A172 (cell line): Measurements from ENCODE around the gene CRK. TPM values are rescaled to one million over a fixed set of nuclear protein-coding genes. Genes with fewer than 3 reads are reported as not detected.
"Not testable (repeated sequence)": the region's sequence is repeated elsewhere in the genome, so short reads cannot be mapped to it uniquely, and the experiment has no call there.

Experiments
- DNase-seq: peaks from one replicate; pipeline ENCODE4 v3.0.0-alpha.2; 2015; ENCODE audit warnings: low spot score
- total RNA-seq: library from RNA; depleted of rRNA; stranded (reverse); fragments of >200 nt; shearing (Covaris generic); gene quantifications from 2 replicates; pipeline ENCODE4 v1.2.3, GENCODE V29; 2014

Gene CRK
- total RNA-seq, 1 experiment from 2014 or later = 84.2 TPM

DNA sequence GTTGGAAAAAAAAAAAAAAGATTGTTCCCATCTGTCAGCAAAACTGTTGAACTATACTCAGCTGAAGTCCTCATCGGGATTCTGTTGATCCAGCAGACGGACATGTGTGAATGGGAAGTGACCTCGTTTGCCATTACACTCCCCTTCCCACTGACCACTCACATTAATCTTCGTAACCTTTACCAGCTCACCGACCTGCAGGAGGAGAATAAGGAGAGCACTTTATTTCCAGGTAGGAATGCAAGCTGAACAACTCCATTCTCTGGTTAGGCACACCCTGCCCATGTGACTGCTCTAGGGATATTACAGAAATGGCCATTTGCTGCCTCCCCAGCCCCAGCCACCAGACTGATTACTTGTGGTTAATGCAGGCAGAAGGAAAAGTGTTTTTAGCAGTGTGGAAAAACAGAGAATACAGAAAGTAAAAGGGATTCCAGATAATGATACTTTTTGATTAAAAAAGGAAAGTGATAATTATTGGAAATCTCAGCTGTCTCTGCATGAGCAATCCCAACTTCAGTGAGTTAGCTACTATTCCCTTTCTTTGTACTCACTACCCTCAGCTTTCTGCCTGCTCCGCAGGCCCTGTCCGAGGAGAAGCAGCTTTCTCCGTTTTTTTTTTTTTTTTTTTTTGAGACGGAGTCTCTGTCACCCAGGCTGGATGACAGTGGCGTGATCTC, 32.4 kb downstream of the CRK start:
- peak; percentile 33 for DNase-seq

DNA sequence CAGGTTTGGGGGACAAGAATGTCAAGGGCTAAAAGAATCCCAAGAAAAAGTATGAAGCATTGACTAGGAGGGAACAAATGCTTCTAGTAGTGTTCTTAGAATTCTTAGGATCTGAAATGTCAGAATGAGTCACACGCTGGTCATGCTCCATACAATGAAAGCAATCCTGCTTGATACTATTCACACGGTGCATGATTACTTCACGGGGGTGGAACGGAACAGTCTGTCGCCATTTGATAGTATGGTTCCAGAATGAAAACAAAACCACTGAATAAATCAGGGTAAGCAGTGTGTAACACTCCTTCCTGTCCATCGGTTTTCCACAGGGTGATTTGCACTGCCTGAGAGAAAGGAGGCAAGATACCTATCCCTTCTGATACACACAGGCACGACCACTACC, 33.1 kb downstream of the CRK start:
- DNase-seq = peak; percentile 95

DNA sequence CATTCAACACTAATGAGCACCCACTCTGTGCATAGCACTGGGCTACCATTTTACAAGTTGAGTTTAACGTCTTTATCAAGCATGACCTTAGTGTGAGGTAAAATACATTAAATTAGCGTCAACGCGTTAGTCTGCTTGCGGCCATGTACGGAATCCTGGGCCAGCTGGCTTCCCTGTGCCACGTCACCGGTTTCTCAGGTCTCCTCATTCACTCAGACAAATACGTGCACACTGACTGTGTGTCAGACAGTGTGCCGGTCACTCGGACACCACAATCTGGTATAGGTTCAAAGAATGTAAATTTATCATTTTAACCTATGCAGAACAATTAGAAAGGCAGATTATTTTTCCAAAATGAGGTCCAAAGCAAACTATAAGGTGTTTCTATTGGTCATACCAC, 34.6 kb downstream of the CRK start:
- no peak for DNase-seq

DNA sequence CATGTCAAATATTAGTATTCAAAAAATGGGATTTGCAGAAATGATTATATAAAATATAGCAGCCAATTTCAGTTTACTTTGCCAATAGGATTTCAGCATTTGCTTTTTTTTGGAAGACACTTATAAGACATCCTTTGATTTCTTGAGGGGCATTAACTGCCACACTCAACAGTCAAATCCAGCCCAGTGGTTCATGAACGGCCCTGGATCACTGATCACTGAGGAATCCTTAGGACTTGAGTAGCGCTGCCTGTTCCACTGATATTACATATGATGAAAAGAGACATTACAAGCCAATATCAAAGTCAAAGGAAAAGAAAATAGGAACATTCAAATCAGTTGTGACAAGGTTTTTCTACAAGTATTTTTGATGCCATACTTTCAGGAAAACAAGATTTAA, 35.1 kb downstream of the CRK start:
- DNase-seq = no peak

DNA sequence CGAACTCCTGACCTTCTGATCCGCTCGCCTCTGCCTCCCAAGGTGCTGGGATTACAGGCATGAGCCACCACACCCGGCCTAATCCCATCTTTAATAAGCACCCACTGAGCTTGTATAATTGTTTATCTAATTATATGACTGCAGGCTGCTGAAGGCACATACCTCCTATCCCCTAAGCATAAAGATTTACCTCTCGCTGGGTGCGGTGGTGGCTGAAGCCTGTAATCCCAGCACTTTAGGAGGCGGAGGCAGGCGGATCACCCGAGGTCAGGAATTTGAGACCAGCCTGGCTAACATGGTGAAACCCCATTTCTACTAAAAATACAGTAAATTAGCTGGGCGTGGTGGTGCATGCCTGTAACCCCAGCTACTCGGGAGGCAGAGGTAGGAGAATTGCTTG, 35.9 kb downstream of the CRK start:
- no peak for DNase-seq

DNA sequence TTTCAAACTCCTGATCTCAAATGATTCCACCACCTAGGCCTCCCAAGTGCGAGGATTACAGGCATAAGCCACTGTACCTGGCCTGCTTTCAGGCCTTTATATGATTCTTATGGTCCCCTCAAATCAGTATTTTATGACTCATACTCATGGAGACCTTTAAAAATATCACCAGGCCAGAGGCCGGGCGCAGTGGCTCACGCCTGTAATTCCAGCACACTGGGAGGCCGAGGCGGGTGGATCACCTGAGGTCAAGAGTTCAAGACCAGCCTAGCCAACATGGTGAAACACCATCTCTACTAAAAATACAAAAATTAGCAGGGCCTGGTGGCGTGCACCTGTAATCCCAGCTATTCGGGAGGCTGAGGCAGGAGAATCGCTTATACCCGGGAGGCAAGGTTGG, 37.6 kb downstream of the CRK start:
- not testable (repeated sequence) for DNase-seq

DNA sequence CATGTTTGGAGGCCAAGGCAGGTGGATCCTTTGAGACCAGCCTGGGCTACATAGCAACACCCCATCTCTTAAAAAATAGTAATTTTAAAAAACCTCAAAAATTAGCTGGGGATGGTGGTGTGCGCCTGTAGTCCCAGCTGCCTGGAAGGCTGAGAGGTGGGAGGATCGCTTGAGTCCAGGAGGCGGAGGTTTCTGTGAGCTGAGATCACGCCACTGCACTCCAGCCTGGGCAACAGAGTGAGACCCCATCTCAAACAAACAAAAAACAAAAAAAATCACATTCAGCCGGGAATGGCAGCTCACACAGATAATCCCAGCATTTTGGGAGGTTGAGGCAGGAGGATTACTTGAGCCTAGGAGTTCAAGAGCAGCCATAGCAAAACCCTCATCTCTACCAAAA, 39.6 kb downstream of the CRK start:
- no peak for DNase-seq

DNA sequence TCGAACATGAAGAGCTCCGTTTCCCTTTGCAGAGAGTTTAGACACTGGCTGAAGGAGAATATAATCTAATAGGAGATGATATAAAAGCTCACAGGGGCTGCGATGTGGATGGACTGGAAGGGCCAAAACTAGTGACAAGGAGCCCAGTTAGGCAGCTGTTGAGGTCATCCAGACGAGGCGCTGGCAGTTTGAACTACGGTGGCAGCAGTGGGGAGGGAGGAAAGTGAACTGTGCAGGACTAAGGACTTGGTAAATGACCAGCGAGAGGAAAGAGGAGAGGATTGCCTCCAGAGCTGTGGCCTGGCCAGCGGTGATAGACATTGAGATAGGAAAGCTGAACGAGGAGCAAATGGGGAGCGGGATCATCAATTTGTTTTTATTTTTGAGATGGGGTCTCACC, 41.4 kb downstream of the CRK start:
- DNase-seq = no peak

DNA sequence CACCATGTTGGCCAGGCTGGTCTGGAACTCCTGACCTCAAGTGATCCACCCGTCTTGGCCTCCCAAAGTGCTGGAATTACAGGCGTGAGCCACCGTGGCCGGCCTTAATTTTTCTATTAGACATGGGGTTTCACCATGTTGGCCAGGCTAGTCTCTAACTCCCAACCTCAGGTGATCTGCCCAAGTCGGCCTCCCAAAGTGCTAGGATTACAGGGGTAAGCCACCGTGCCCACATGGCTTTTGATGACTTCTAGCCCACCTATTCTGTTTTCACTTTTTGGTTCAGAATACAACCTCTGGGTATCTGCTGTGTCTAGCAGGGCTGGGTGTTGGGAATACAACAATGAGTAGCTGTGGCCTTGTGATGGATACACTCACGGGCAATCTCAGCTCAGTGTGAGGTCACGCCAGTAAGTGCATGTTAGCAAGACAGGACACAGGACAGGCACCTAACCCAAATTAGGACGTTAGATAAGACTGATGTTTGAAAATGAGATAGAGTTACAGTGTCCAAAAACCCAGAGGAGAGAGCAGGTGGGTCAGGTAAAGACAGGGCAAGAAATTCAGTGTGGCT, 41.9 kb downstream of the CRK start:
- no peak for DNase-seq

DNA sequence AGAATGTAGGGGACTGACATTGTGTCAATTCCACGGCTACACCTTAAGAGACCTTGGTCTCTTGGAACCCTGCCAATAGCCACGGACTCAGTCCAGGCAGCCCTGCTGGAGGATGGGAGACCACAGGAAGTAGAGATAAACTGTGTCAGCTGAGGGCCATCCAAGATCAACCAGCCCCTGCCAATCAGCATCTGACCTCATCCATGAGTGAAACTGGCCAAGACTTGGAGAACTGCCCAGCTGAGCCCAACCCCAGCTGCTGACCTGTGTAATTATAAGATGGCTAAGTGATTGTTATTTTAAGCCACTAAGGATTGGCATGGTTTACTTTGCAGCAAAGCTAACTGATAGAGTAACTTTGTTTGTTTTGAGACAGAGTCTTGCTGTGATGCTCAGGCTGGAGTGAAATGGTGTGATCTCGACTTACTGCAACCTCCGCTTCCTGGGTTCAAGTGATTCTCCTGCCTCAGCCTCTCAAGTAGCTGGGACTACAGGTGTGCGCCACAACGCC, 42.7 kb downstream of the CRK start:
- peak; percentile 96 for DNase-seq

DNA sequence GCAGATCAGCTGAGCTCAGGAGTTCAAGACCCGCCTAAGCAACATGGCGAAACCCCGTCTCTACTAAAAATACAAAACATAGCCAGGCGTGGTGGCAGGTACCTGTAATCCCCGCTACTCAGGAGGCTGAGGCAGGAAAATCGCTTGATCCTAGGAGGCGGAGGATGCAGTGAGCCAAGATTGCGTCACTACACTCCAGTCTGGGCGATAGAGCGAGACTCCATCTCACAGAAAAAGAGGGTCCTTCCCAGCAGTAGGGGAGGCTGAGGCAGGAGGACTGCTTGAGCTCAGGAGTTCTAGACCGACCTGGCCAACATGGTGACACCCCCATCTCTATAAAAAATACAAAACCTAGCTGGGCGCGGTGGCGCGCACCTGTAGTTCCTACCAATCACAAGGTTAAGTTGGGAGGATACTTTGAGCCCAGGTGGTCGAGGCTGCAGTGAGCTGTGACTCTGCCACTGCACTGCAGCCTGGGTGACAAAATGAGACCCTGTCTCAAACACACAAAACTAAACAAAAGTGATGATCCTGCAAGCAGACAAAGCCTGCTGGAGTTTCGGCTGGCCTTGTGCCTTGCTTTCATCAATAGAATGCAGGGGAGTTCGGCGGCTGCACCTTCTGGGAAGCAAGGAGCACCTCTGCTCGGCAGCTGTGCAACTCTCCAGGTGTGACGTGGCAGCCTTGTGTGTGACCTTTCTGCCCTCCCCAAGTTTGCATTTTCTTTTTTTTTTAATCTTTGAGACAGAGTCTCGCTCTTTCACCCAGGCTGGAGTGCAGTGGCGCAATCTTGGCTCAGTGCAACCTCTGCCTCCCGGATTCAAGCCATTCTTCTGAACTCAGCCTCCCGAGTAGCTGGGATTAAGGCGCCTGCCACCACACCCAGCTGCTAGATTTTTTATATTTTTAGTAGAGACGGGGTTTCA, 43.6 kb downstream of the CRK start:
- no peak for DNase-seq

DNA sequence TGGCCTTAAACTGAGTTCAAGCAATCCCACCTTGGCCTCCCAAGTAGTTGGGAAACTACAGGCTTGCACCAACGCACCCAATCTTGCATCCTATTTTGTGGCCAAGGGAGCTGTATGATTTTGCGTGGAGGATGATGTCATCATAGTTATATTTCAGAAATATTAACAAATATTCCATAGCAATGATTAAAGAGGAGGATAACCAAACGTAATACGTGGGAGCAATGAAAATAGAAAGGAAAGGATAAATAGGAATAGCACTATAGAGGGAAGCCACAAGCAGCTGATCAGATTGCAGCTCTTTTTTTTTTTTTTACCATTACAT, 53.8 kb downstream of the CRK start:
- DNase-seq = no peak

DNA sequence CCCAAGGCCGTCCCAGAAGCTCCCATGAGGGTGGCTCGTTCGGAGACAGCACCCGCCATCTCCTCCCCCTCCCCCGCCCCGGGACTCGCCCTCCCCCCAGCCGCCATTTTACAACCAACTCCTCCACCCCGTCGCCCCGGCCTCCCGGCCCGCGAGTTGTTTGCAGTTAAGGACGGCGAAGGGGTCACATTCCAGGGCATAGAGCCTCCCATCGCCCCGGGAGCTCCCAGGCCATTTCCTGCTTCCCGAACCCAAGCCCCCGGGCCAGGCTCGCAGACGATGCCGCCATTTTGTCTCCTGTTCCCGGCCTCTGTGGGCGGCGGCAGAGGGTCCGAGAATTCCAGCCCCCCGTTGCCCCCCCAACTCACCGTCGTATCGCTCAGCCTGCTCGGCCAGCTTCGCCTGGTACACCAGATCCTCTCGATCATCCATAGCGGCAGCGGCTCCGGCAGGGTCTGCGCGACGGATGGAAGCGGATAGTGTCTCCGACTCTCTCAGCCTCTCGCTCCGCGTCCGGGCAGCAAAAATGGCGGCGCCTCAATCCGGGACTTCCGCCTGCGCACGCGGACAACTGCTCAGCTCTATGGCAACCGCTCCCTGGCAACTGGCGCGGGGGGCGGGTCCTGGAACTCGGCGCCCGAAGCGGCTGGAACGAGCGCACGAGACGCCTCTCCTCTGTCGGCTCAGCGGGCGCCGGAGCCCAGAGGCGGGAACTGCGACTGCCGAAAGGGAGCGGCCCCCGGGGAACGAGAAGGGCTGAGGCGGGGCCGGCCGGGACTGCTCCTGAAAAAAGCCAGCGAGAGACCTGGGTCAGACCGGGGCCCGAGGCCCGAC, 56.1 kb downstream of the CRK start, which contains the start of gene YWHAE:
YWHAE (minus strand) TSS at position 544 of the 834 bp plus-strand sequence; CDS start at position 432, 112 bp downstream.
- DNase-seq = peak; percentile 94

DNA sequence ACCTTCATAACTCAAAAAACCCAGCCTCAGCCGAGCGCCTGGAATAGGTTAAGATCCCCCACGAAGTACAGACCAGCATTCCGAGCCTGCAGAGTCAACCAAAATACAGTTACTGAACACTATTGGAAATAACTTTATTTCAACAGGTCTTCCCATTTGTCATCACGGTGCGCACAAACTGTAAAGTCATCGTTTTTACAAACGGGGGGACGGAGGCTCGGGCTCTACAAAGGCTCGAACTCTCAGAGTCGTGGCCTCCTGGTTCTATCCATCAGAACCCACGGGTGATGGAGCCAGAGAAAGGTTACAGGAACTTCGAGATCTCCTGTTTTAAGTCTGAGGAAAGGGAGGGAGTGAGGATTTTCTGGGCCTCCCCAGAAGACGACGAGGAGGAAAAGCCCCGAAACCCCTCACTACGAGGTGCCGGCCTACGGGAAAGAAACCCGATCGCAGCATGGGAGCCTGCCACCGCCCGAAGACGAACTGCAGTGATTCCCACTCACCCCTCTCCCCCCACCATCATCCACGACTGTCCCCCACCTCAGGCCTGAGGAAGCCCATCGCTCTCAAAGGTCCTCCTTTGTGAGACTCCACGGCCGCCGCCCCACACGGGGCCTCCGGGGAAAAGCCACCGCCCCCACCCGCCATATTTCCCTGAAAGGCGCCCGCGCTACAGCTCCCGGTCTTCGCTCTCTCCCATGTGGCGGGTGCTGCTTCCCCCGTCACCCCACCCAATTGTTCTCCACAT, 56.9 kb downstream of the CRK start:
- DNase-seq = peak; percentile 40

DNA sequence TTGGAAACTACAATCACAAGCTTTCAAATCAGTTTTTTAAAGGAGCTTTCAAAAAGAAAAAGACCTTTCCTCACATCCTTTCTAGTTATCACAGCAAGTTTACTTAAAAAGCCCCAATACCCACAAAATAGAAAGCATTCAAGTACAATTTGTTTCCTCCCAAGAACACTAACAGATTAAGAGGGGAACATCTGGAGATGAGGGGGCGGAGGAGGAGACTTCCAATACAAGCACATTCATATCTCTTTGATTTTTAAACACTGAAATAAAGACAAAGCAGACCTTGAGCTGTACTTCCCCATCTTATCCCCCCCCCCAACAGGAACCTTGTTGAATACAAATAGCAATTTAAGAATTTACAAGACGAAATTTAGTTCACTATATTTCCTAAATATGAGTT, 58.0 kb downstream of the CRK start:
- DNase-seq = no peak

DNA sequence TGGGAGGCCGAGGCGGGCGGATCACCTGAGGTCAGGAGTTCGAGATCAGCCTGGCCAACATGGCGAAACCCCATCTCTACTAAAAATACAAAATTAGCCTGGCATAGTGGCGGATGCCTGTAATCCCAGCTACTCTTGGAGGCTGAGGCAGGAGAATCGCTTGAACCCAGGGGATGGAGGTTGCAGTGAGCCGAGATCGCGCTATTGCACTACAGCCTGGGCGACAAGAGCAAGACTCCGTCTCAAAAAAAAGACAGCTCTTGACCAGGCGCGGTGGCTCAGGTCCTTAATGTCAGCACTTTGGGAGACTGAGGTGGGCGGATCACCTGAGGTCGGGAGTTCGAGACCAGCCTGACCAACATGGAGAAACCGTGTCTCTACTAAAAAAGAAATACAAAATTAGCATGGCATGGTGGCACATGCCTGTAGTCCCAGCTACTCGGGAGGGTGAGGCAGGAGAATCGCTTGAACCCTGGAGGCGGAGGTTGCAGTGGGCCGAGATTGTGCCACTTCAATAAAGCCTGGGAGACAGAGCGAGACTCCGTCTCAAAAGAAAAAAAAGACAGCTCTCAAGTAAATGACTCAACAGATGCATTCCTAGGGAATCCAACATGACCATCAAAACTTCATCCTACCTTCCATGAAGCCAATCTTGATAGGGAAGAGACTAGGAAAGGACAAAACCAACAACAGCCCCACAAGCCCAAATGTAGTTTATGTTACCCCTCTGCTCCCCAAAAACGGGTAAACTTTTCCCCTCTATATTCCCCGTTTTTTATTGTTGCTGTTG, 60.0 kb downstream of the CRK start:
- not testable (repeated sequence) for DNase-seq

DNA sequence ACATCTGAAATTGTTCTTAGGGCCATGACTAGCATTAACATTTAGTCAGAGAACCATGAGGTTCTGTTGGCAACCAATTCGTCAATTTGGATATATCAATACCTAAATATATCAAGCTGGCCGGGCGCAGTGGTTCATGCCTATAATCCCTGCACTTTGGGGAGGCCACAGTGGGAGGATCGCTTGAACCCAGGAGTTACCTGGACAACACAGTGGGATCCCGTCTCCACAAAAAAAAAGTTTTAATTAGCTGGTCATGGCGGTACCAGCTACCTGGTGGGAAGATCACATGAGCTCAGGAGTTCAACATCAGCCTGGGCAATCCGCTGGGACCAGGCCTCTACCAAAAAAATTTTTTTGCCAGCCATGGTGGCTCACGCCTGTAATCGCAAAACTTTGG, 64.5 kb downstream of the CRK start:
- no peak for DNase-seq

DNA sequence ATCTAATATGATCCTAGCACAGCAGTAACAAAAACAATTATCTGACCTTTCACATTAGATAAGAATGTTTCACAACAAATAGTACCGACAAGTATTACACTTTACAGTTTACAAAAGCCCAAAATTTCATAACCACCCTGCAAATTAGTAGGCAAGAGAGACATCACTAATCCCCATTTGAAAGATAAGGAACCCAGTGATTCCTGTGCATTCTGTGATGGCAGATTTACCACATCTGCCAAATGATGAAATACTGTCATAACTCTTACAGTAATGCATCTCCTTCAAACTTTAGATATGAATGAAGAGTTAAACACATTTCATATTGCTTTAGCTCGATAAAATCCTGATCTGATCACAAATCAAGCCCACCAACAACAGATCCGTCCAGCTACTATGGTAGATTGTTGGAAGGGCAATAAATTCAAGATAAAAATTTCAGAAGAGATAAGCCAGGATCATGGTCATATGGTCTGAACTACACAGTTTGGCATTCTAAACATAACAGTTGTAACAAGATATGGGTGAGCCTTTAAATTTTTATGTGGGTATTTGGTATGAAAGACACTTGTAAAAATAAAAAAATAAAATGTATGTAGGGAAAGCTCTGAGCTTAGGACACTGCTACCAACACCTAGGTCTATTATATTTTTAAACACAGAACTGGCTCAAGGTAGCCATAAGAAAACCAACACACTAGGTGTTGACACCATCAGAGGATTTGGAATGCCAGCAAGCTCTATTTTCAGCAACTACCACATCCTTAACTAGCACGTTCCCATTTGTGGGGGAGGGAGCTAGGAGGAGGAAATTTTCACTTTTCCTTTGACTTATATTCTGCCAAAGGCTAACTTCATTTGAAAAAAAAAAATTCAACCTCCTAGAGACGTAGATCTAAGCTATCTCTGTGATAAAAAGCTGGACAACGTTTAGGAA, 65.3 kb downstream of the CRK start:
- DNase-seq = peak; percentile 28
